ENCODE results near the gene VPS11. TPM values are rescaled to one million over a fixed set of nuclear protein-coding genes. Genes with fewer than 3 reads are reported as not detected.

Gene VPS11
- polyA plus RNA-seq, 2 of the 4 experiments (the other 2 are of a cell fraction), result 4.6 to 12.0 TPM

DNA sequence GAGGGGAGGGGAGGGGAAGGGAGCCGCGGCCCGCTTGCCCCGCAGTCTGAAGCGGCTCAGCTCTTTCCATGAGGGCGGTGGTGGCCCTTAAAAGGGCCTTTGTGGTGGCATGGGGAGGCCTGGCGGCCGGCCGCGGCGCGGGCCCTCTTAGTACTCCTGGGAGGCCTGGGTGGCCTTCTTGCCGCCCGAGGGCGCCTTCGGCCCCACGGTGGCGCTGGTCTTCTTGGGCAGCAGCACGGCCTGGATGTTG, 27.1 kb downstream of the VPS11 start:
- H3K27ac ChIP-seq, result peak overlapping the region; percentile 89 to 100
- H3K4me2 ChIP-seq, result peak overlapping the region; percentile 89
- DNase-seq (ENCODE audit: low read depth in 1 of 2, low spot score in 1 of 2) (no peak), FAIRE-seq (no peak), ATAC-seq (peak; percentile 81 to 83)
- WGBS (ENCODE audit: missing lambda C conversion rate), result 0% methylated on average over 1 of the region's 19 CpGs
- H3K4me3 ChIP-seq, result peak overlapping the region; percentile 68
- peaks cover 29% of the 10 kb centered on the region for H3K4me1 ChIP-seq
- peak; percentile 12 to 44; a peak in 2 of 5 replicates for TF ChIP-seq RAD21 (conservative IDR thresholded peaks at IDR 0.05 in 1 of 2, IDR thresholded peaks at IDR 0.05 in 1 of 2)
- peak; percentile 42; the same call in 1 of the 2 replicates for TF ChIP-seq KDM5A (IDR thresholded peaks at IDR 0.05)
- TF ChIP-seq, protein P1, sequence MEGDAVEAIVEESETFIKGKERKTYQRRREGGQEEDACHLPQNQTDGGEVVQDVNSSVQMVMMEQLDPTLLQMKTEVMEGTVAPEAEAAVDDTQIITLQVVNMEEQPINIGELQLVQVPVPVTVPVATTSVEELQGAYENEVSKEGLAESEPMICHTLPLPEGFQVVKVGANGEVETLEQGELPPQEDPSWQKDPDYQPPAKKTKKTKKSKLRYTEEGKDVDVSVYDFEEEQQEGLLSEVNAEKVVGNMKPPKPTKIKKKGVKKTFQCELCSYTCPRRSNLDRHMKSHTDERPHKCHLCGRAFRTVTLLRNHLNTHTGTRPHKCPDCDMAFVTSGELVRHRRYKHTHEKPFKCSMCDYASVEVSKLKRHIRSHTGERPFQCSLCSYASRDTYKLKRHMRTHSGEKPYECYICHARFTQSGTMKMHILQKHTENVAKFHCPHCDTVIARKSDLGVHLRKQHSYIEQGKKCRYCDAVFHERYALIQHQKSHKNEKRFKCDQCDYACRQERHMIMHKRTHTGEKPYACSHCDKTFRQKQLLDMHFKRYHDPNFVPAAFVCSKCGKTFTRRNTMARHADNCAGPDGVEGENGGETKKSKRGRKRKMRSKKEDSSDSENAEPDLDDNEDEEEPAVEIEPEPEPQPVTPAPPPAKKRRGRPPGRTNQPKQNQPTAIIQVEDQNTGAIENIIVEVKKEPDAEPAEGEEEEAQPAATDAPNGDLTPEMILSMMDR (IDR thresholded peaks at IDR 0.05), result peak; percentile 50
- no peak for TF ChIP-seq RCOR1 (IDR thresholded peaks at IDR 0.05; ENCODE audit: low read depth, low read length)
- TF ChIP-seq NR3C1 (IDR thresholded peaks at IDR 0.05), result no peak
- TF ChIP-seq, protein P2, sequence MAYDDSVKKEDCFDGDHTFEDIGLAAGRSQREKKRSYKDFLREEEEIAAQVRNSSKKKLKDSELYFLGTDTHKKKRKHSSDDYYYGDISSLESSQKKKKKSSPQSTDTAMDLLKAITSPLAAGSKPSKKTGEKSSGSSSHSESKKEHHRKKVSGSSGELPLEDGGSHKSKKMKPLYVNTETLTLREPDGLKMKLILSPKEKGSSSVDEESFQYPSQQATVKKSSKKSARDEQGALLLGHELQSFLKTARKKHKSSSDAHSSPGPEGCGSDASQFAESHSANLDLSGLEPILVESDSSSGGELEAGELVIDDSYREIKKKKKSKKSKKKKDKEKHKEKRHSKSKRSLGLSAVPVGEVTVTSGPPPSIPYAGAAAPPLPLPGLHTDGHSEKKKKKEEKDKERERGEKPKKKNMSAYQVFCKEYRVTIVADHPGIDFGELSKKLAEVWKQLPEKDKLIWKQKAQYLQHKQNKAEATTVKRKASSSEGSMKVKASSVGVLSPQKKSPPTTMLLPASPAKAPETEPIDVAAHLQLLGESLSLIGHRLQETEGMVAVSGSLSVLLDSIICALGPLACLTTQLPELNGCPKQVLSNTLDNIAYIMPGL (CRISPR knock-in tag; IDR thresholded peaks at IDR 0.05; ENCODE audit: borderline replicate concordance), result no peak
- TF ChIP-seq SMC3 (IDR thresholded peaks at IDR 0.05), result peak; percentile 39; the same call in 1 of the 3 replicates
- no peak for TF ChIP-seq MAFK (IDR thresholded peaks at IDR 0.05; ENCODE audit: partially characterized antibody)
- TF ChIP-seq MYC (IDR thresholded peaks at IDR 0.05; ENCODE audit: borderline replicate concordance, low read length), result no peak
- no peak for TF ChIP-seq FOSL2 (IDR thresholded peaks at IDR 0.05)
- TF ChIP-seq FOSL2 (CRISPR knock-in tag; IDR thresholded peaks at IDR 0.05), result no peak
- no peak for TF ChIP-seq ZFP36 (IDR thresholded peaks at IDR 0.05; ENCODE audit: borderline replicate concordance, partially characterized antibody)
- H3K9me3 ChIP-seq, result no peaks in the 10 kb centered on the region
- ChIA-PET POLR2A (interaction anchor here (0.6 to 2.2 kb wide), 13 partner anchors 10 to 244 kb away, joined by 3 to 31 read pairs (median 5); partner anchors contain the start of genes C2CD2L, HINFP, HMBS and HYOU1), CTCF (interaction anchor here (0.6 to 1.9 kb wide), 14 partner anchors 10 to 338 kb away, joined by 3 to 21 read pairs (median 4); partner anchors contain the start of genes C2CD2L, HMBS, NLRX1 and VPS11)

DNA sequence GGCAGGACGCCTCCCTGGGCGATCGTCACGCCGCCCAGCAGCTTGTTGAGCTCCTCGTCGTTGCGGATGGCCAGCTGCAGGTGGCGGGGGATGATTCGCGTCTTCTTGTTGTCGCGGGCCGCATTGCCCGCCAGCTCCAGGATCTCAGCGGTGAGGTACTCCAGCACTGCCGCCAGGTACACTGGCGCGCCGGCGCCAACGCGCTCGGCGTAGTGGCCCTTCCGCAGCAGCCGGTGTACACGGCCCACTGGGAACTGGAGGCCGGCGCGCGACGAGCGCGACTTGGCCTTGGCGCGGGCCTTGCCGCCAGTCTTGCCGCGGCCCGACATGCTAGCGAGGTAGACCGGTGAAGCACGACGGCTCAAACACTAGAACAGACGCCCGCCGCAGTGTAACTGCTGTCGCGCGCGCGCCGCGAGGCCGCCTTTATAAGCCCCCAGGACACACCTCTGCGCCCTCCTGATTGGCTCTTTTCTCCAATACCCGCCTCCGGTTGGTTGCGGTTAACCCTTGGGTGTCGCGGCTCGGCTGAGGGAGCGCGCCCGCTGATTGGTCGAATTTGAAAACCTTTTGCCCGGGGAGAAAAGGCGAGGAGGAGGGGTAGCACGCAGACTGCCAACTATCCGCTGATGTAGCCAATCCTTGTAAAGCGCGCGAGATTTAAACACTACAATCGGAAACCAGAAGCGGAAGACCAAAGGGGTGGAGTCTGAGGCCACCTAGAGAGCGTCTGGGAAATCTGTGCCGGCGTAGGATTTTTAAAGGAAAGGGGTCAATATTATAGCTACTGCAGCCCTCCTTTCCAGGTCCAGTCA, 27.7 kb downstream of the VPS11 start:
- DNase-seq (ENCODE audit: low read depth in 1 of 2, low spot score in 1 of 2) (peak; percentile 93 to 99), FAIRE-seq (no peak), ATAC-seq (peak; percentile 72 to 88)
- Histone ChIP-seq H3K4me2 (peak overlapping the region; percentile 89), H3K4me1 (peaks cover 35% of the 10 kb centered on the region), H3K9me3 (no peaks in the 10 kb centered on the region), H3K27ac (peak overlapping the region; percentile 89 to 100), H3K4me3 (peak overlapping the region; percentile 68)
- ChIA-PET CTCF (interaction anchor here (0.6 to 1.9 kb wide), 15 partner anchors 9 to 337 kb away, joined by 3 to 21 read pairs (median 4); partner anchors contain the start of genes C2CD2L, HMBS, NLRX1 and VPS11), POLR2A (interaction anchor here (0.6 to 2.2 kb wide), 14 partner anchors 10 to 243 kb away, joined by 3 to 31 read pairs (median 4); partner anchors contain the start of genes C2CD2L, HINFP, HMBS and HYOU1)
- WGBS (ENCODE audit: missing lambda C conversion rate), result under 1% methylated on average over 19 of the region's 79 CpGs
- no peak for TF ChIP-seq JUNB (IDR thresholded peaks at IDR 0.05)
- TF ChIP-seq KDM1A (IDR thresholded peaks at IDR 0.05; ENCODE audit: low read depth), result no peak
- no peak for TF ChIP-seq EHF (CRISPR knock-in tag; IDR thresholded peaks at IDR 0.05)
- TF ChIP-seq, protein P3, sequence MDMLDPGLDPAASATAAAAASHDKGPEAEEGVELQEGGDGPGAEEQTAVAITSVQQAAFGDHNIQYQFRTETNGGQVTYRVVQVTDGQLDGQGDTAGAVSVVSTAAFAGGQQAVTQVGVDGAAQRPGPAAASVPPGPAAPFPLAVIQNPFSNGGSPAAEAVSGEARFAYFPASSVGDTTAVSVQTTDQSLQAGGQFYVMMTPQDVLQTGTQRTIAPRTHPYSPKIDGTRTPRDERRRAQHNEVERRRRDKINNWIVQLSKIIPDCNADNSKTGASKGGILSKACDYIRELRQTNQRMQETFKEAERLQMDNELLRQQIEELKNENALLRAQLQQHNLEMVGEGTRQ (IDR thresholded peaks at IDR 0.05), result no peak
- no peak for TF ChIP-seq MAZ (IDR thresholded peaks at IDR 0.05; ENCODE audit: borderline replicate concordance, low read depth, low read length)
- no peak for TF ChIP-seq ZNF302 (CRISPR knock-in tag; IDR thresholded peaks at IDR 0.05)
- TF ChIP-seq, protein P4, sequence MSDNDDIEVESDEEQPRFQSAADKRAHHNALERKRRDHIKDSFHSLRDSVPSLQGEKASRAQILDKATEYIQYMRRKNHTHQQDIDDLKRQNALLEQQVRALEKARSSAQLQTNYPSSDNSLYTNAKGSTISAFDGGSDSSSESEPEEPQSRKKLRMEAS (IDR thresholded peaks at IDR 0.05), result peak; percentile 87
- no peak for TF ChIP-seq NPAS2 (CRISPR knock-in tag; IDR thresholded peaks at IDR 0.05; ENCODE audit: borderline replicate concordance)
- TF ChIP-seq RFX5 (IDR thresholded peaks at IDR 0.05), result 0 out of 2 replicates have a peak, but pooled peaks have one; percentile 62
- no peak for TF ChIP-seq ZSCAN20 (CRISPR knock-in tag; IDR thresholded peaks at IDR 0.05)
- TF ChIP-seq HOXB13 (CRISPR knock-in tag; IDR thresholded peaks at IDR 0.05; ENCODE audit: low read depth), result no peak
- TF ChIP-seq, protein P5, sequence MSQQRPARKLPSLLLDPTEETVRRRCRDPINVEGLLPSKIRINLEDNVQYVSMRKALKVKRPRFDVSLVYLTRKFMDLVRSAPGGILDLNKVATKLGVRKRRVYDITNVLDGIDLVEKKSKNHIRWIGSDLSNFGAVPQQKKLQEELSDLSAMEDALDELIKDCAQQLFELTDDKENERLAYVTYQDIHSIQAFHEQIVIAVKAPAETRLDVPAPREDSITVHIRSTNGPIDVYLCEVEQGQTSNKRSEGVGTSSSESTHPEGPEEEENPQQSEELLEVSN (IDR thresholded peaks at IDR 0.05; ENCODE audit: borderline replicate concordance, low read depth), result peak; percentile 75
- TF ChIP-seq, protein P6, sequence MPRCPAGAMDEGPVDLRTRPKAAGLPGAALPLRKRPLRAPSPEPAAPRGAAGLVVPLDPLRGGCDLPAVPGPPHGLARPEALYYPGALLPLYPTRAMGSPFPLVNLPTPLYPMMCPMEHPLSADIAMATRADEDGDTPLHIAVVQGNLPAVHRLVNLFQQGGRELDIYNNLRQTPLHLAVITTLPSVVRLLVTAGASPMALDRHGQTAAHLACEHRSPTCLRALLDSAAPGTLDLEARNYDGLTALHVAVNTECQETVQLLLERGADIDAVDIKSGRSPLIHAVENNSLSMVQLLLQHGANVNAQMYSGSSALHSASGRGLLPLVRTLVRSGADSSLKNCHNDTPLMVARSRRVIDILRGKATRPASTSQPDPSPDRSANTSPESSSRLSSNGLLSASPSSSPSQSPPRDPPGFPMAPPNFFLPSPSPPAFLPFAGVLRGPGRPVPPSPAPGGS (IDR thresholded peaks at IDR 0.05), result peak; percentile 97
- TF ChIP-seq RCOR1 (IDR thresholded peaks at IDR 0.05; ENCODE audit: low read depth, low read length), result no peak
- TF ChIP-seq RNF2 (IDR thresholded peaks at IDR 0.05; ENCODE audit: borderline replicate concordance, low read depth), result no peak
- peak; percentile 27; the same call in 1 of the 2 replicates for TF ChIP-seq GATA3 (IDR thresholded peaks at IDR 0.05; ENCODE audit: borderline replicate concordance)
- no peak for TF ChIP-seq HOXA7 (CRISPR knock-in tag; IDR thresholded peaks at IDR 0.05)
